IPS DF 4.7 (cell line): Measurements from ENCODE around the gene FLT1.

Source experiments
- DNase-seq: peaks from one replicate; pipeline ENCODE4 v3.0.0-alpha.2; 2013; ENCODE audit warnings: low spot score; ENCODE audit errors: extremely low read depth

The FLT1 gene

GRCh38 chr13:28429096-28429495, 65.8 kb downstream of the FLT1 start:
- DNase-seq = no peak

DNA sequence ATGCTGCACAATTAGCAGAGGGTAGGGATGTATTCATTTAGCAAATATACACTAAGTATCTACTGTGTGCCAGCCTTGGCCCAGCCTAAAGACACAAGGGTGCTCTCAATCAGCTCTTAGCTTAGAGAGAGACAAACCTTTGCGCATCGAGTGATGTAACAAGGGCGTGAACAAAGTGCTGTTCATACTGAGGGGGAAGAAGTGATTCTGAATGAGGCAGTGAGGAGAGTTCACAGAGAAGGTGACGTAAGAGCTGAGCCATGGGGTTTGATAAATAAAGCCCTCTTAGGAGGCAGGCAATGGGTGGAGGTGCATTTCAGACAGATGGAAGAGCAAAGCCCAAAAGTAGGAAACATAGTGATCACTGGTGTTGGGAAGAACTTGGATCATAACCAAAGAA, 68.5 kb downstream of the FLT1 start:
- DNase-seq = no peak

DNA sequence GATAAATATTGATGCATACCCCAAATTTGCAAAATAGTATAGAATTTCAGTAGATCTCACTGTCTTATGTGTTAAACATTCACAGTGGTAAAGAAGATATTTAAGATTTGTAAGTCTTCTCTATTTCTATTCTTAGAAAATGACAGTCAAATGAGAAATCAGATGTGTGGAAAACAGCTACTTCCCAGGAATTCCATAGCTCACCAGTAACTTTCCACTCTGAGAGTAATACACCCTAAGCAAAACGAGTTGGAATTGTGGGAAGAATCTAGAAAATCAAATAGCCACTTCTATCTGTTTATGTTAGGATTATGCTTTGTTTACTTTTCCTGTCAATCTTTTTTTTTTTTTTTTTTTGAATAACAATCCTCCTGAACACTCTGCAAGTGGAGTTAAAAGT, 69.1 kb downstream of the FLT1 start:
- no peak for DNase-seq

GRCh38 chr13:28424541-28424940, 70.4 kb downstream of the FLT1 start:
- DNase-seq = no peak

- no peak for DNase-seq
Measured at GRCh38 chr13:28423010-28423409, 71.9 kb downstream of the FLT1 start.

DNA sequence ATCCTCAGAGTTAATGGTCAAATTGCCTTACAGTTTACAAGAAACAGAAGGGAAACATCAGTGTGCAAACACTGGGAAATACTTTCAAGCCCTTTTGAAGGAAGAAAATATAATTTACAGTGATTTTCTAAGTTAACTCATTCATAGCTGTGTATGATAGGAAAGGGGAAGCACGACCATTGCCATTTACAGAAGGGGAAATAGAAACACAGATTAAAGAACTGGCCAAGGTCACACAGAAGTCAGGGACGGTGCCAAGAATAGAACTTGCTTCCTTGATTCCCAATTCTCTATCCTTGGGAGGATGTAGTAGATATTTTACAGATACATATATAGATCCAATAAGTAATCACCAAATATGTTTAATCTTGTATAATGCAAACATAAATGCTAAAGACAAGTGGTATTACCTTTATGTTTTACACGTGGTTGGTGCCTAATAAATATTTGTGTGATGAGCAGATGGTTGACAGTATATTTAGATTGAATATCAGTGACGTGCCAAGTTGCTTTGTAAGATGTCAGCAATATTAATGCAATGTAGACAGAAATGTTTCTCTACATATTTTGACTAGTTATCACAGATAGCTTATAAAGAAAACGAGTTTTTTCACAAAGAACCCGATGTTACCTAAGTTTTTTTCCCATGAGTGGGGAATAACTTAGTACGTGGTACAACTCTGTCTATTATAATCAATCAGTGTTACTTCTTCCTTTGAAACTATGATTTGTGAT, 73.1 kb downstream of the FLT1 start:
- DNase-seq = no peak

DNA sequence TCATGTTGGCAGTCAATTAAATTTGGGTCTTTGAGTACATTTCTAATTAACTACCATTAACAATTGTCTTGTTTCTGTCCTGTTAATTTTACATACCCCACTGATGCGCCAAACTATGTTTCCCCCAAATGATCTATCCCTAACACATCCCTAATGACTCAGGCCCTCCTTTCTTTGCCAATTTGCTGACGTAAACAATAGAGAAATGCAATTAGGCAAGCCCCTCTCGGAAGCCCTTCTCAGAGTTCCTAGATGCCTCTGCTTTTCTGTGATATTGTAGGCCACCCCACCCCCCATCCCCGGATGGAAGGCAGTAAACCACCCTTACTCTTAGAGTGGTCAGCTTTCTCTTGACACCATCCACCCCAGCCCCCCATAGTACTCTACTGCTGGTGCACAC, 74.2 kb downstream of the FLT1 start:
- no peak for DNase-seq

DNA sequence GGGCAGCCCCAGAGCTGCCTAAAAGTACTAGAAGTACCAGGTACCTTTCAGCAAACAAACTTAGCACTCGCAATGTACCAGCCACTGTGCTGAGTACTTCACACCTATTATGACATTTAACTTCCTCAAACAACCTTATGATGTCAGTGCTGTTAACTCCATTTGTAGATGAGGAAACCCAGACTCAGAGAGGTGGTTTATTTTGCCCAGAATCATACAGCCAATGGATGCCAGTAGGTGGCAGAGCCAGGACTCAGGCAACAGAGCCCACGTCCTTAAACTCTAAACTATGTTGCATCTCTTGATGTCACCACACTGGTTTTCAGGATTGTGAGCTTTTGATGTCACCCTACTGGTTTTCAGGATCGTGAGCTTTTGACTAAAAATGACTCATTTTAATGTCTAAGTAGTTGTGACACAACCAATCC, 78.9 kb downstream of the FLT1 start:
- DNase-seq = no peak

GRCh38 chr13:28413999-28414398, 80.9 kb downstream of the FLT1 start:
- no peak for DNase-seq

- DNase-seq = no peak
Measured at GRCh38 chr13:28412981-28413380, 81.9 kb downstream of the FLT1 start.

GRCh38 chr13:28411831-28412353, 83.0 kb downstream of the FLT1 start:
- no peak for DNase-seq

DNA sequence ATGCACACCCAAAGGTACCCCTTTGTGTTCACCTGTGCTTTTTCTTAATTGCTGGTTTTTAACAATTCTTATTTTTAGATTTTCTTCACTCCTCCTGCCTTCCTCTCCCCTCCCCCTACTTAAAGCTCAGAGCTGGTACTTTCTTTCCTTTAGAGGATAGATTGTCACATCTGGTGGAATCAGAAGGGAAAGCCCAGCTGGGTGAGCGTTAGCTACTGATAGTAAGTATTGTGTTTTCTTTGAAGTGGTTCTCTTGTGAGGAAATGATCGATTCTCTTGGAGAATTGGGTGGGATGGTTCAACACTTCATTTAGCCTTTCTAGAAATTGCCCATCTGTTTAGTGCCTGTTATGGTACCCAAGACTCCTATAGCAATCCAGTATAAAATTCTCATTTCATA, 84.8 kb downstream of the FLT1 start:
- DNase-seq = no peak

GRCh38 chr13:28409648-28410047, 85.3 kb downstream of the FLT1 start:
- no peak for DNase-seq

DNA sequence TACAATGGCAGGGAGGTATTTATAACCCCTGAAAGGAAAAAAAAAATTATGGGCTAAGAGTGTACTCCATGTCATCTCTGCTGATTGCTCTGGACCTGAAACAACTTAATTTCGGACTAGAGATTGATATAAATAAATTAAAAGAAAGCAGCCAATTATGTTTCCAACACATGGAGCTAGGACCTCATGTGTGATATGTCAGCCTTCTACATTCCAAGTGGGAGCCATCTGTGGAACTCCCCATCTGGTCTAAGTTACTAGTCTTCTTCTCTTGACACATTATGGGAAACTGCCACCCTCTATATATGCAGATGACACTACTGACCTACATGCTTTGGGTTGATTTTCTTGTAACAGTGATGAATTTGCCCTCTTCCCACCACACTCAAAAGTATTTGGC, 86.1 kb downstream of the FLT1 start:
- no peak for DNase-seq

DNA sequence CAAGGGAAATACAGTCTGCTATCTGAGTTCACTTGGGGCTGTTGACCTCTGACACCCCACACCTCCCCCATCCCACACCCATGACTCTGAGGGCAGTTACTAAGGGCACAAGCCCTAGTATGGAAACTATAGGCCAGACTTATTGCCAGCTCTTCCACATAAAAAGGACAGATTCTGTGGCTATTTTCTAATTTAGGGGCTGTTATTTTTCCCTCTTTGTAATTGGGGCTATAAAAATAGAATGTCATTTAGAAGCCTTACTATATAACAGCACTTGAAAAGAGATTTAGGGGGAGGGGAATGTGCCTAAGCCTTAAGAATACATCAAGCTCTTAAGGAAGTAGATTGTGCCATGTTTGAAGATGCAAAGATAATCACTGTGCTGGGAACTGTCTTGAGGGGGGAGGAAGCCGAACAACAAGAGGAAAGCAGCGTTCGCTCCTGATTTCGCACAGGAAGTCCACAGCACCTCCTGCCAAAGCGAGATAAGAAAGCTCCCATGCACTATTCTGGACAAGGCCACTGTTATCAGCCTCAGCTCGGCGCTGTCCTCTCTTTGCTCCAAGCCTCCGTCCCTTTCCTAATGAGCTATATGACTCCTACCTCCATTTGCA, 86.6 kb downstream of the FLT1 start:
- no peak for DNase-seq

- DNase-seq = no peak
Measured at GRCh38 chr13:28406733-28407266, 88.1 kb downstream of the FLT1 start.

GRCh38 chr13:28402057-28402381, 92.9 kb downstream of the FLT1 start:
- DNase-seq = no peak

DNA sequence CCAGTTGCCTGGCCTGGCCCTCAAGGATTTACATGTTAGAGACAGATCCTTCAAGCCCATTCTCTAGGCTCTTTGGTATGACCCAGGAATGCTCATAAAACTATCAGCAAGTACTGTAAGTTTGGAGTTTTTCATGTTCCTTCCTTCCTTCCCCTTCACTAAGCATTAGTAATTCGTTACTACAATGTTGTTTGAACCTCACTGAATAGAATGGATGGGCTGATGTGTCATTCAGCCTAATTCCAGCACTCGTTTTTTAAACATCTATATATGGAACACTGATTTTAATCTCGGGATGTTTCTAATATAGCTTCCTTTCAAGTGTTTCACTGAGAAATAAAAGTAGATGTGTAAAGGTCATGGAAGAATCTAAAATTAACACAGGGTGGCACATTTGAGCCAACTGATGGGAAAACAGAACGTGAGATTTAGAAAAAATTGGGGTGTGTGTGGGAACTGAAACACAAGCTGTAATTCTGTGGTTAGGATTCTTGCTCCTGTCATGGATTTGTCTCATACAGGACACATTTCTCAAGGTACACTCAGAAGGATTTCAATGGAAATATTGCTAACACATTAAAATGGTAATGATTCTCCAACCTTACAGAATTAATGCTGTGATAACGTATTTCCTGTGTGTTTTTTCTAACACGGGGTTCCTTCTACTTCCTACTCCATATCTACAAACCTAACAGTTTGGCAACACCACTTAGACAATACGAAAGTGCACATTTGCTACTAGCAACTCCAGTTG, 93.4 kb downstream of the FLT1 start:
- DNase-seq = no peak

DNA sequence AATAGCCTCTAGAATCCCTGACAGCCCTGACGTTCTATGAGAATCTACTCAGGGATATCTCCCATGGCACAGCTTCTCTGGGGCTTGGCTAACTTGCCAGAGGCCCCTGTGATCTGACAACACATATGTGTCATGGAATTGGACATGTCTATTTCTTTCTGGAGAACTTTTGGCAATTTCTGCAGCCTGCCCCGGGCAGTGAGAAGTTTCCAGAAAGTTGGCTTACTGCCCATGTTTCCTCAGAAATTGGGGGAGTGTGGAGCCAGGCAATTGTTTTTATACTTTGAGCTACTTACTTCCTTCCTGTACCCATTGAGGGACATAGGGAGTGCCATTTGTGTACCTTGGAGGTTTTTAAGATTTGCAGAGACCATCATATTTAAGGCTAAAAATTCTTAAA, 98.9 kb downstream of the FLT1 start:
- DNase-seq = no peak

DNA sequence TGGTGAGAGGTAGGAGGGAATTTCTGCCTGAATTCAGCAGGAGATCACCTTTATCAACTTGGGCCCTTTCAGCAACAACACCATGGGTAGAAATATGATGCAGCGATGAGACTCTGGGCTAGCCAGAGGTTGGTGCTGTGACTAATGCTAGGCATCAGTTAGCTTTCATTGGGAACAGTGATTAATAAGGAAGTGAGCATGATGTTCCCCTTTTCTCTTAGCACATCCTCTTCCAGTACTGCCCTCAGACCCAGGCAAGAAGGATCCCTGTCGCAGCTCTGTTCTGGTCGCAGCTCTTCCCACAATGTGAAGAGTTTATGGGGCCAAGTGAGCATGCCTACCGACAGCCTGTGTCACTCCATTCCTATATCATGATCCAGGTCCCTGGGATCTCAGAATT, 100.5 kb downstream of the FLT1 start:
- no peak for DNase-seq

DNA sequence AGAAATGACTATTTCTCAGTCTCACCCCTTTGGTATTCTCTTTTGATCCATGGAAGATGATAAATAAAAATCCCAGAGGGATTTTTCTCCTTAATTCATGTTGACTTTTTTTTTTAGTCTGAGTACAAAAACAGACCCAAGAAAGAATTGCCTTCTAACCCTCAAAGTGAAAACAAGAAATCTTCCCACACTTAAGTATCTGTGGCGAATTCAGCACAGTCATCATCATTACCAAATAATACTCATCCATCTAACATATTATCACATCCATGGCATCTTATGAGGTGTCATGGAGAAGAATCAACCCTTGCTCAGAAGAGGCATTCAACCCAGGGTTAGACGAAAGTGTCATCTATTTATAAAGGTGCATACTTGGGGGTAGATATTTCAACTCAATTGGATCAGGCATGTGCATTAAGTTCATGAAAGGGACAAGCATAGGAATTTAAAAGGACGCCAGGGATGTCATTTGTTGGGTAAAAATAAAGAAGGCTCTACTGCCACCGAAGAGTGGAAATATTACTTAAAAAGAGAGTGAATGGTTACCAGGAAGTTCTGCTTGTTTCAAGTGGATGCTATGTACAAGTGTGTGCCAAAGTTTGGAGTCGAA, 101.9 kb downstream of the FLT1 start:
- no peak for DNase-seq

DNA sequence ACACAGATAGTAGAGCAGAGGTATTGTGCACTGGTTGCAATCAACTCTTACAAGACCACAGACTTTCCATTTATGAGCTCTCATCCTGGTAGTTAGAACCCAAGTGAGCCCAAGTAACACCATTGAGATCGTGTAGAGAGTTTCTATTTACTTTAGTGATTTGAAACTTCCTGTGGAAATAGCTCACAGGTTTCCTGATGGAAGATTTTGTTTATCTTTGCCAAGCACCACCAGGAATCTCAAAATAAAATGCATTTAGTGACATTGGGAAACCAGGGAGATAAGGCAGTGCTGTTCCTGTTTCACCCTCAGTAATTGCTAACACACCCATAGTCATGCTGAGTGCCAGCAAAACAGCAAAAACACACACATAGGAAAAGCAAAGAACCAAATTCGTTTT, 102.5 kb downstream of the FLT1 start:
- no peak for DNase-seq
